ENCODE data around the gene RGMA.
A peak's percentile ranks its signal among the peaks of the same experiment; 100 is the strongest.

RGMA gene

DNA sequence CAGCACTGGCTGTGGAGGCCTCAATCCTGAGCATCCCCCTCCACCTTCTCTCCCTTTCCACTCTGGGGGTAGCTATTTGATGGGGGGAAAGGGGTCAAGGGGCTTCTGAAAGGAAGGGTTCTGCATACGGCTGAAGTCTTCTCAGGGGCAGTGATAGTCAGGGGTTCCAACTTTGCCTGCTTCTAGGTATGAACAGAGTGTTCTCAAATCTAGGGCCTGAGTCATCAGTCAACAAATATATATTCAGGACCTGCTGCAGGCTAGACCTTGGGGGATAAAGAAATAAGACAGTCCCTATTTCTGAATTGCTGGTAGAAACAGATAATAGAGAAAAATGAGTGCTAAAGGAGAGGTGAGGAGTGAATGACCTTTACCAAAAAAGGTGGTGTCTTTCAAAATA lies 12.8 kb downstream of the RGMA start:
- DNase-seq (ENCODE audit: low spot score): no peak
- H3K27ac ChIP-seq: no peak overlapping the region
- POLR2A ChIA-PET (ENCODE audit: low non-redundant PET): no interaction called here
- TF ChIP-seq, protein P1, sequence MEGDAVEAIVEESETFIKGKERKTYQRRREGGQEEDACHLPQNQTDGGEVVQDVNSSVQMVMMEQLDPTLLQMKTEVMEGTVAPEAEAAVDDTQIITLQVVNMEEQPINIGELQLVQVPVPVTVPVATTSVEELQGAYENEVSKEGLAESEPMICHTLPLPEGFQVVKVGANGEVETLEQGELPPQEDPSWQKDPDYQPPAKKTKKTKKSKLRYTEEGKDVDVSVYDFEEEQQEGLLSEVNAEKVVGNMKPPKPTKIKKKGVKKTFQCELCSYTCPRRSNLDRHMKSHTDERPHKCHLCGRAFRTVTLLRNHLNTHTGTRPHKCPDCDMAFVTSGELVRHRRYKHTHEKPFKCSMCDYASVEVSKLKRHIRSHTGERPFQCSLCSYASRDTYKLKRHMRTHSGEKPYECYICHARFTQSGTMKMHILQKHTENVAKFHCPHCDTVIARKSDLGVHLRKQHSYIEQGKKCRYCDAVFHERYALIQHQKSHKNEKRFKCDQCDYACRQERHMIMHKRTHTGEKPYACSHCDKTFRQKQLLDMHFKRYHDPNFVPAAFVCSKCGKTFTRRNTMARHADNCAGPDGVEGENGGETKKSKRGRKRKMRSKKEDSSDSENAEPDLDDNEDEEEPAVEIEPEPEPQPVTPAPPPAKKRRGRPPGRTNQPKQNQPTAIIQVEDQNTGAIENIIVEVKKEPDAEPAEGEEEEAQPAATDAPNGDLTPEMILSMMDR (conservative IDR thresholded peaks at IDR 0.05; ENCODE audit: low read depth): no peak
- CTCF ChIA-PET: interaction anchor here (0.6 to 1.3 kb wide), 2 partner anchors 11 to 1044 kb away, joined by 3 to 6 read pairs; no protein-coding TSS in a partner anchor

DNA sequence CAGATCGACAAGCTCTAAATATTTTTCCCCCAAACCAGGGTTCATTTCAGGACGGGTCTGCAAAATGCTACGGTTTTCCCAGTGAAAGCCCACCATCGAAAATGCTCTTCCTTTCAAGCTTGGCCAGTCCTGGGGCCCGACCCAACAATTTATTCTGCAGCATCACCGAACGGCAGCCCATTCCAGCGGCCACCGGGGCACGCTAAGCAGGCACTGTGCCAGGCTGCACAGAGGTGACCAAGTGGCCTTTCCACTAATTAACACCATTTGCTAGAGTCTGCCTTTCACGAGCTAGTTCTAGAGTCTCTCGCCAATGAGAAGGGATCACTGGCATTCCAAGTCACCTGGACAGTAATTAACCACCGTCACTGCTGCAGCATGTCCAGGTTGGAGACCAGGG lies 14.4 kb downstream of the RGMA start:
- DNase-seq (ENCODE audit: low spot score): no peak
- H3K27ac ChIP-seq: no peak overlapping the region
- CTCF ChIA-PET: no interaction called here
- TF ChIP-seq, protein P1 (conservative IDR thresholded peaks at IDR 0.05; ENCODE audit: low read depth): no peak
- POLR2A ChIA-PET (ENCODE audit: low non-redundant PET): no interaction called here

DNA sequence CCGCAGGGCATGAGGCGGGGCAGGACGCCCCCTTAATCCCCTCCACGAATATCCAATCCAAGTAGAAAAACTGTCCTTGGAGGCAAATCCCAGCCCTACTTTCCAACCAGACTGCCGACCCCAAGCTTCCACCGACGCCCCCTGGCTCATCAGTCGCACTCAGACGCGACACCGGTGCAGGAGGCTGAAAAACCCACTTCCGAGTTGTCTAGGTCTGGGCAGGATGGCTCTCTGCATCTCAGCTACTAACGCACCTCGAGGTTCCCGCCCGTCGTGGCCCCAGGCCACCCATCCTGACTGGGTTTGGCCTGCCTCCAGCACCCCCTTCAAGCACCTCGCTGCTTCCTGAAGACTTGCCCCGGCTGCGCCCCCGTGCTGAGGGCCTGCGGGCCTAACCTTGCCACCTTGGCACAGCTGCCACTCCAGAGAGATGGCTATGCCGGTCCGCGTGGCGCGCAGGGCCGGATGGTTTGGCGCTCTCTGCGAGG lies 15.5 kb downstream of the RGMA start:
- H3K27ac ChIP-seq: peak overlapping the region; percentile 35; the same call in 1 of the 2 replicates
- TF ChIP-seq, protein P1 (conservative IDR thresholded peaks at IDR 0.05; ENCODE audit: low read depth): no peak
- ChIA-PET CTCF (interaction anchor here (0.7 kb wide), 1 partner anchor 23 kb away, joined by 3 read pairs; no protein-coding TSS in a partner anchor), POLR2A (ENCODE audit: low non-redundant PET) (no interaction called here)
- DNase-seq (ENCODE audit: low spot score): no peak

DNA sequence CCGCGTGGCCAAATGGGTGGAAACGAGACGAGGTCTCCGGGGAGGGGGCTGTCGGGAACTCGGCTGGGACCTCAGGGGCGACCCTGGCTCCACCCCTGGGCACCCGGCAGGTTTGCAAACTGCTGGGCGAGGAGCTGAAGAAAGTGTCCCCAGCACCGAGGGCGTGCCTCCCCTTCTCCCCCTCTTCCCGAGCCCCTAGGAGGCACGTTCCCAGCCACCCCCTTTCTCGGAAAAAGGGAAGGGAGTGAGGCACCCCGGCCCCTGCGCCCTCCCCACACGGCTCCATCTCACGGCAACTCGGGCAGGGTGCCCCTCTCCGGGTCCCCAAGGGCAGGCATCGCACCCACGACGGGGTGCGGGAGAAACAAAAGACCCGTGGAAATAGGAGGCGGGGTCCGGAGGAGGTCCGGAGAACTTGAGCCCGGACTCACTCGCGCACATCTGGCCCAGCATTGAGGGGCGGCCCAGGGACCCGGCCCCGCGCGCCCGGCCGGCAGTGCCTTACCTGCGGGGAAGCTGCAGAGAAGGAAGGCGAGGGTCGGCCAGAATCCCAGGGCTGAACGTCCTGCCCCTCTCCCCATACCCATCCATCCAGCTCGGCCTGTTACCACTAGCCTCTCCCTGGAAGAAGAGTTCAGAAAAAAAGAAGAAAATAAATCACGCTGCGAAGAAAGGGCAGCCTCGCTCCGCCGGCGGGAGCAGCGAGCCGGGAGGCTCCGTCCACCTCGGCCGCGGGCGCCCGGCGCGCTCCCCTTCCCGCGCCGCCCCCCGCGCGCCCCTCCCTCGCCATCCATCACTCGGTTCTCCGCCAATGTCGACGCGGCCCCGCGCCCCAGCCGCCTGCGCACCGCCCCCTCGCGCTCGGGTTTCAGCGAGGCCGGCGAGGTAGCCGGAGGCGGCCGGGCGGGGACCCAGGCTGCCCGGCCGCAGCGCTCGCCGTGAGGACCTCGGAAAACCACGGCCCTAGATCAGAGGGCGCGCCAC lies 16.3 kb downstream of the RGMA start:
- ChIA-PET CTCF (interaction anchor here (0.6 to 1.5 kb wide), 4 partner anchors 15 to 711 kb away, joined by 3 to 7 read pairs (median 4); no protein-coding TSS in a partner anchor), POLR2A (ENCODE audit: low non-redundant PET) (no interaction called here)
- peak overlapping the region; percentile 35; the same call in 1 of the 2 replicates for H3K27ac ChIP-seq
- TF ChIP-seq, protein P1 (conservative IDR thresholded peaks at IDR 0.05; ENCODE audit: low read depth): no peak
- peak; percentile 87 for DNase-seq (ENCODE audit: low spot score)

DNA sequence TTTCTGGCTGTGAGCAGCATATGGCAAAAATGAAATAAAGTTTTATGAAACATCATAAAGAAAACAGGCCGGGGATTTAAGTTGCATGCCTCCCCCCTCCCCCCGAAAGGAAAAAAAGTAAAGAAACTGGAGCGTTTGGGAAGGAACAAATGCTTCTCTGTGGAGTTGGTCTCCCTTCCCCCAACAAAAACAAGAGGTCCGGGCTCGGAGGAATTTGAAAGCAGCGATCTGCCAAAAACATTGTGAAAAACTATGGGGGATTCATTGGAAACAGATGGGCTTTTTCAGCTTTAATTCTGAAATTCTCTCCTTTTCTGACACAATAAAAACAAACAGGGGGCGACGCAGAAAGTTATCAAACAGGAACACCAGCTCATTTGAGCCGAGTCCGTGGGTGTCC lies 17.0 kb downstream of the RGMA start:
- CTCF ChIA-PET: interaction anchor here (0.6 to 1.5 kb wide), 5 partner anchors 15 to 712 kb away, joined by 3 to 7 read pairs (median 4); no protein-coding TSS in a partner anchor
- POLR2A ChIA-PET (ENCODE audit: low non-redundant PET): no interaction called here
- H3K27ac ChIP-seq: no peak overlapping the region; the same call in 1 of the 2 replicates
- no peak for DNase-seq (ENCODE audit: low spot score)
- TF ChIP-seq, protein P1 (conservative IDR thresholded peaks at IDR 0.05; ENCODE audit: low read depth): no peak

DNA sequence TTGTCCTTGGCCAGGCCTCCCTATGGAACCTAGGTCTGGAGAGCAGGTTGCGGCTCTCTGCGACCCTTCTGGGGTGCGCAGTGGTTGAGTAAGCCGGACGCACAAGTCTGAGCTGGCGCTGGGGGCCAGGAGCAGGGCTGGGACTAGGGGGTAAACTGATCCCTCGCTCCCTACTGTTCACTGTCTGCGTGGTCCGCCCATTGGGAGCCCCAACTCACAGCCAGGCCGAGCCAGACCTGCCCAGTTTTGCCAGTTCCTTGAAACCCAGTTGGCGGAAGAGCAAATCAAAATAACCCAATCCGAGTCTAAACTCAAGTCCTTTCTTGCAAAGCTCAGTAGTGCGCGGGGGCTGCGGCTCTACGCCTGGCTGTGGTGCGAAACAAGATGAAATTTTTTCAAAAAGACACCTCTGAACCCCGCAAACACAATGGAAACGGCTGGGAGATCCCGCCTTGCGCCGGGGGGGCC lies 17.5 kb downstream of the RGMA start:
- POLR2A ChIA-PET (ENCODE audit: low non-redundant PET): no interaction called here
- H3K27ac ChIP-seq: no peak overlapping the region
- no peak for DNase-seq (ENCODE audit: low spot score)
- CTCF ChIA-PET: interaction anchor here (0.6 to 1.5 kb wide), 5 partner anchors 16 to 712 kb away, joined by 3 to 7 read pairs (median 4); no protein-coding TSS in a partner anchor
- TF ChIP-seq, protein P1 (conservative IDR thresholded peaks at IDR 0.05; ENCODE audit: low read depth): no peak

Data from RWPE1 (cell line).